Uterus (tissue), 4 donors: Measurements from ENCODE around the gene LRRC75B. TPM values are rescaled to one million over a fixed set of nuclear protein-coding genes. Genes with fewer than 3 reads are reported as not detected.

Source experiments
- DNase-seq, 2 donors: peaks; one replicate each; pipeline ENCODE4 v3.0.0-alpha.2; 2019 to 2020
- H3K27ac ChIP-seq, 2 donors: fragments of 200-600 bp; sonication (generic); 1 replicate in 1 of 2; 2 replicates in 1 of 2; pipeline ENCODE4 v1.5.1; 2016 to 2018
- H3K27me3 ChIP-seq, 2 donors: fragments of 200-600 bp; sonication (generic); one replicate each; pipeline ENCODE4 v1.5.1; 2018 to 2019; ENCODE audit warnings: control low read depth in 1 of 2
- H3K36me3 ChIP-seq, 2 donors: fragments of 200-600 bp; sonication (generic); one replicate each; pipeline ENCODE4 v1.5.1; 2019; ENCODE audit warnings: control low read depth in 1 of 2
- H3K4me1 ChIP-seq, 2 donors: fragments of 200-600 bp; sonication (generic); one replicate each; pipeline ENCODE4 v1.5.1; 2018 to 2019; ENCODE audit warnings: control low read depth in 1 of 2
- H3K4me3 ChIP-seq, 2 donors: fragments of 200-600 bp; sonication (generic); 1 replicate in 1 of 2; 2 replicates in 1 of 2; pipeline ENCODE4 v1.5.1; 2018 to 2019; ENCODE audit warnings: mild to moderate bottlenecking in 1 of 2
- H3K9me3 ChIP-seq, 2 donors: fragments of 200-600 bp; sonication (generic); one replicate each; pipeline ENCODE4 v1.5.1; 2019; ENCODE audit warnings: control low read depth in 1 of 2
- POLR2A ChIP-seq, 2 donors: fragments of 450-650 bp; IDR thresholded peaks; one replicate each; pipeline ENCODE4 v1.6.1; 2016; ENCODE audit warnings: antibody characterized with exemption in 2 of 2, mild to moderate bottlenecking in 1 of 2, moderate library complexity in 1 of 2
- intact Hi-C: fragments of 100-400 bp; cut with DNase I; formaldehyde crosslinking; loops from one replicate; pipeline ENCODE4 v1.15.1; 2023; ENCODE audit warnings: low total_unique reads
- total RNA-seq, 4 donors: library from RNA; depleted of rRNA in 3 of 4; stranded (reverse); fragments of >200 nt in 3 of 4; gene quantifications; one replicate each; pipeline versions ENCODE4 v1.1.0 to v1.2.4, GENCODE V29; 2014 to 2023
- TF ChIP-seq, protein P1 (sequence below), 4 experiments: fragments of 200-600 bp in 2 of 4; fragments of 450-650 bp in 2 of 4; sonication (generic) in 2 of 4; IDR thresholded peaks; one replicate each; pipeline ENCODE4 v1.5.1; 2016 to 2019; ENCODE audit warnings: antibody characterized with exemption in 4 of 4, mild to moderate bottlenecking in 2 of 4, moderate library complexity in 1 of 4
- donor health status: DM: yes; HTN: yes; CAD: no.

LRRC75B gene
- total RNA-seq, 4 donors from 2014 or later = 0.88 to 16.2 (median 8.2) TPM

DNA sequence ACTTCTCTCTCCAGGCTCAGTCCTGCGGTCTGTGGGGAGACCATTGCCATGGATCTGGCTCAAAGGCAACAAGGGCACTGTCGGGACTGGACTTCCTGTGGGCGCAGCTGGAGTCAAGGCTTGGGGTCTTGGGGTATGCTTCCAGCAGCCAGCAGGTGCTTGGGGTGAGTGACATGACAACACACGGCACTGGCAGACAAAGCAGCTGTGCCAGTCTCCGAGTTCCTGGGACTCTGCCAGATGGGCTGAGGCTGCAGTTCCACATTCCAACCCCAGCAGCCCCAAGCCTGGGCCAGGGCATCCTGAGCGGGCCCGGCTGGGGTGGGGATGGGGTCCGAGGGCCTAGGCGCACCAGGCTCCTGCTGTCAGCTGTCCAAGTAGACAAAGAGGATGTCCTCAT lies 50.2 kb downstream of the LRRC75B start:
- no peak overlapping the region for H3K27ac ChIP-seq

DNA sequence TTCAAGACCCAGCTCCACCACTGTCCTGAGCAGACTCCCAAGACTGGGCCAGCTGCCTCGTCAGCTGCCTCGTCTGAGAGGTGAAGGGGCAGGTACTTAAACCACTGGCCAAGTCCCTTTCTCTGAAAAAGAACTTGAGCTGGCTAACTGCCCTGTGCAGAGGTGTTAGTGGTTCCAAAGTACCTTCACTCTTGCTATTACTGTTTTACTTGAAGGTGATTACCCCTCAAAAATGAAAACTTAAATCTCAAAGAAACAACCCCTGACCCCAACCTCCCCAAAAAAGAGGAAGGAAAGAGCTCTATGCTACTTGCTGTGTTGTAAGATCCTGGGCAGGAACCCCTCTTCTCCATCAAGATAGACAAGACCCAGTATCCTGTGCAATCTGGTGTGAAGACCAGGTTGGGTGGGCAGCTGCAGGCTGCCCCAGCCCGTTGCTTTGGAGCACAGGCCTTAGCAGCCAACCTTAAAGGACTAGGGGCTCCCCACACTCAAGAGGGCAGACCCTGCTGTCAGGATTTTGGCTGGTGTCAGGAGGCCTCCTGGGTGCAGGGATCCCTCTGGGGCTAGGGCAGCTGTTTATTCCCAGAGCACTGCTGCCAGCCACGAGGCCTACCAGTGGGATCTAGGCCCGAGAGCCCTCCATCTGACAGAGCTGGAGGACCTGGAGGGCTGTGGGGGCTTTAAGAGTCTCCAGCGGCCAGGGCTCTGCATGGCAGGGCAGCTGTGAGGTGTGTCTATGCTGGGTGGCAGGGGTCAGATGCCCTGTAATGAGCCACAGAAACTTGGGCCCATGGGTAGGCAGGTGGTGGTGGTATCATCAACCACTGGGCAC lies 51.0 kb downstream of the LRRC75B start:
- Histone ChIP-seq H3K4me3 (no peak overlapping the region), H3K36me3 (no peaks in the 10 kb centered on the region), H3K9me3 (no peaks in the 10 kb centered on the region), H3K27me3 (no peaks in the 10 kb centered on the region), H3K27ac (no peak overlapping the region), H3K4me1 (no peaks in the 10 kb centered on the region)
- TF ChIP-seq, protein P1, sequence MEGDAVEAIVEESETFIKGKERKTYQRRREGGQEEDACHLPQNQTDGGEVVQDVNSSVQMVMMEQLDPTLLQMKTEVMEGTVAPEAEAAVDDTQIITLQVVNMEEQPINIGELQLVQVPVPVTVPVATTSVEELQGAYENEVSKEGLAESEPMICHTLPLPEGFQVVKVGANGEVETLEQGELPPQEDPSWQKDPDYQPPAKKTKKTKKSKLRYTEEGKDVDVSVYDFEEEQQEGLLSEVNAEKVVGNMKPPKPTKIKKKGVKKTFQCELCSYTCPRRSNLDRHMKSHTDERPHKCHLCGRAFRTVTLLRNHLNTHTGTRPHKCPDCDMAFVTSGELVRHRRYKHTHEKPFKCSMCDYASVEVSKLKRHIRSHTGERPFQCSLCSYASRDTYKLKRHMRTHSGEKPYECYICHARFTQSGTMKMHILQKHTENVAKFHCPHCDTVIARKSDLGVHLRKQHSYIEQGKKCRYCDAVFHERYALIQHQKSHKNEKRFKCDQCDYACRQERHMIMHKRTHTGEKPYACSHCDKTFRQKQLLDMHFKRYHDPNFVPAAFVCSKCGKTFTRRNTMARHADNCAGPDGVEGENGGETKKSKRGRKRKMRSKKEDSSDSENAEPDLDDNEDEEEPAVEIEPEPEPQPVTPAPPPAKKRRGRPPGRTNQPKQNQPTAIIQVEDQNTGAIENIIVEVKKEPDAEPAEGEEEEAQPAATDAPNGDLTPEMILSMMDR (IDR thresholded peaks at IDR 0.05) = no peak
- DNase-seq = no peak
- intact Hi-C loops = no loop called here

More for the DNA sequence above, 50.2 kb downstream of the LRRC75B start:
- TF ChIP-seq, protein P1 (IDR thresholded peaks at IDR 0.05) = no peak
- intact Hi-C loops = no loop called here
- Histone ChIP-seq H3K9me3 (no peaks in the 10 kb centered on the region), H3K36me3 (no peaks in the 10 kb centered on the region), H3K4me3 (no peak overlapping the region), H3K27me3 (no peaks in the 10 kb centered on the region), H3K4me1 (no peaks in the 10 kb centered on the region)
- DNase-seq = no peak

DNA sequence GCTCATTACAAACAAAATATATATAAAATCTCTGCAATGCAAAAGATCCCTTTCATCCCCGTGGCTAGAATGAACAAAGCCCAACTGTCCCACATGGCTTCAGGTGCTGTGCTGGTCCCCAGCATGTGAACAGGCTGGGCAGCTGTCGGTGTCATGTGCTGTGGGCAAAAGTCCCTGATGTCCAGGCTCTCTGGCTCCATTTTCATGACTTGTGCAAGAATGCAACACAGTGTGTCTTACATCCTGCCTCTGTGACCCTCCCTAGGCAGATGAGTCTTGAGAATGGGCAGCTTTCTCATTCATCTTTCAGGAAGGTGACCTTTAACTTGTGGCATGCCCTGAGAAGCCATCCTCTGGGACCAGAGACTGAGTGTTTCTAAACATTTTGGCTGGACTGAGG lies 52.4 kb downstream of the LRRC75B start:
- Histone ChIP-seq H3K4me3 (no peak overlapping the region), H3K9me3 (no peaks in the 10 kb centered on the region), H3K27me3 (no peaks in the 10 kb centered on the region), H3K36me3 (no peaks in the 10 kb centered on the region), H3K27ac (no peak overlapping the region), H3K4me1 (no peaks in the 10 kb centered on the region)
- intact Hi-C loops = no loop called here
- DNase-seq = no peak
- TF ChIP-seq, protein P1 (IDR thresholded peaks at IDR 0.05) = no peak
- TF ChIP-seq POLR2A (IDR thresholded peaks at IDR 0.05) = no peak

DNA sequence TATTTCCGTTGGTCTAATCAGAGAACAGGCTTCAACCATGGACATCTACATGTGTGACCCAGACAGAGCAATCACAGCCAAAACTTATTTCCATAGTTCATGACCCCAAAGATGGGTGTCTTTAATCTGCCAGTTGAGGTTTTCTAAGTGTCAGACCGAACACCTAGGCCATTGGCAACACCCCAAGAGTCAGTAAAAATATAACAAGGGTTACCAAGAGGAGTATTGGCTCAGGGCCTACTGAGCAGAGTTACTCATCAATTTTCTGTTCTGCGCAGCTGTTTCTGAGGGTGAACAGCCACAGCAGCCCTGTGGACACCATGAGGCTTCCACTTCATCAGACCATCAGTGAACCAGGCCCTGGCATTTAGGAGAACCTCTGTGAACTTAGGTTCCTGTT lies 56.8 kb downstream of the LRRC75B start:
- H3K27ac ChIP-seq = no peak overlapping the region
- H3K4me1 ChIP-seq = no peaks in the 10 kb centered on the region
- intact Hi-C loops = no loop called here
- no peaks in the 10 kb centered on the region for H3K36me3 ChIP-seq
- no peak overlapping the region for H3K4me3 ChIP-seq
- DNase-seq = no peak
- H3K27me3 ChIP-seq = no peaks in the 10 kb centered on the region
- TF ChIP-seq, protein P1 (IDR thresholded peaks at IDR 0.05) = no peak
- TF ChIP-seq POLR2A (IDR thresholded peaks at IDR 0.05) = no peak
- no peaks in the 10 kb centered on the region for H3K9me3 ChIP-seq

Other genes with a start within 250 kb of the LRRC75B start
- 1 to 10 TPM in 3 of 4 donors, not detected in 1; 3.3 to 9.9 (median 8.9) TPM for gene ADORA2A, start 165.5 kb downstream of the LRRC75B start, total RNA-seq
- gene UPB1, start 97.7 kb downstream of the LRRC75B start, total RNA-seq = 1 to 10 TPM in 1 of 4 donors, under 1 TPM in 1, not detected in 2; 0.83 to 2.7 TPM
- 10 to 100 TPM; 26.4 to 68.2 (median 44.9) TPM for gene GUCD1, start 37.9 kb downstream of the LRRC75B start, total RNA-seq
- 100 to 1,000 TPM in 2 of 4 donors, 10 to 100 TPM in 2; 42.6 to 189 (median 85.1) TPM for gene SNRPD3, start 37.1 kb downstream of the LRRC75B start, total RNA-seq
- 1 to 10 TPM in 2 of 4 donors, not detected in 2; 4.1 to 9.6 TPM for gene GGT1, start 10.1 kb upstream of the LRRC75B start, total RNA-seq
- not detected for gene PIWIL3, start 181.6 kb upstream of the LRRC75B start, total RNA-seq
- 1 to 10 TPM in 3 of 4 donors, under 1 TPM in 1; 0.88 to 4.9 (median 3.0) TPM for gene SGSM1, start 213.1 kb upstream of the LRRC75B start, total RNA-seq